ENCODE data around the gene SH3GL1. TPM values are rescaled to one million over a fixed set of nuclear protein-coding genes. Genes with fewer than 3 reads are reported as not detected.

The SH3GL1 gene
- polyA plus RNA-seq, 3 donors = 14.0 to 33.9 (median 15.0) TPM

GRCh38 chr19:4327877-4328242, 72.5 kb downstream of the SH3GL1 start:
- 18% methylated on average over 13 of the region's 13 CpGs for WGBS (ENCODE audit: insufficient coverage)
- DNase-seq = no peak
- H3K9me3 Mint-ChIP-seq = peaks cover 8 to 29% (median 17%) of the 10 kb centered on the region in 7 donors
- peak overlapping the region in 1 of 7 donors; percentile 23 for H3K27ac Mint-ChIP-seq
- H3K27me3 Mint-ChIP-seq (ENCODE audit: low read depth in 3 of 3) = peaks cover 28 to 45% (median 41%) of the 10 kb centered on the region in 3 donors
- peaks cover 0 to 15% of the 10 kb centered on the region in 2 donors for H3K9me3 ChIP-seq (replicated peaks in 1 of 2; ENCODE audit: control insufficient read depth in 1 of 2, insufficient read depth in 1 of 2, low read length in 2 of 2)
- peak overlapping the region; percentile 54 for H2AFZ ChIP-seq (ENCODE audit: insufficient read depth, low read depth, low read length, poor library complexity, severe bottlenecking)
- no peak for TF ChIP-seq CTCF (IDR thresholded peaks at IDR 0.05)
- peak overlapping the region; percentile 14 to 65 (median 39) for H3K4me3 ChIP-seq (replicated peaks in 1 of 3; ENCODE audit: low read depth in 2 of 3, low read length in 3 of 3)
- peaks cover 30% of the 10 kb centered on the region for H3K4me1 Mint-ChIP-seq
- H3K4me3 Mint-ChIP-seq = peak overlapping the region; percentile 76 to 85
- H3K27me3 ChIP-seq (ENCODE audit: control insufficient read depth in 2 of 2, insufficient read depth in 2 of 2, low read length in 2 of 2) = peaks cover 2 to 28% of the 10 kb centered on the region in 2 donors
- peaks cover 23 to 26% of the 10 kb centered on the region in 2 donors for H3K4me1 ChIP-seq (ENCODE audit: control insufficient read depth in 1 of 2, insufficient read depth in 2 of 2, low read length in 2 of 2)
- intact Hi-C loops (cut with micrococcal nuclease) = loop anchor here (1.0 to 10.0 kb wide), 3 partner anchors 14 to 347 kb away; partner anchors contain the start of genes MPND (in 1 of the 2) and MYDGF (in 1 of the 2)
- no peak overlapping the region for H3K9ac ChIP-seq (ENCODE audit: insufficient read depth, low read length, poor library complexity, severe bottlenecking)
- no peaks in the 10 kb centered on the region for H3K79me2 ChIP-seq (ENCODE audit: insufficient read depth, low read length)
- H3K36me3 ChIP-seq (replicated peaks in 1 of 2; ENCODE audit: control insufficient read depth in 1 of 2, insufficient read depth in 2 of 2, low read length in 2 of 2) = no peaks in the 10 kb centered on the region
- peak overlapping the region; percentile 77 for H3K4me2 ChIP-seq (replicated peaks; ENCODE audit: extremely low read depth, low read length, poor library complexity, severe bottlenecking)
- H4K20me1 ChIP-seq (ENCODE audit: insufficient read depth, low read length) = no peaks in the 10 kb centered on the region
- H3K27ac ChIP-seq (ENCODE audit: low read depth in 1 of 2, low read length in 2 of 2) = no peak overlapping the region
- H3K36me3 Mint-ChIP-seq = peaks cover 3% of the 10 kb centered on the region in 2 donors

DNA sequence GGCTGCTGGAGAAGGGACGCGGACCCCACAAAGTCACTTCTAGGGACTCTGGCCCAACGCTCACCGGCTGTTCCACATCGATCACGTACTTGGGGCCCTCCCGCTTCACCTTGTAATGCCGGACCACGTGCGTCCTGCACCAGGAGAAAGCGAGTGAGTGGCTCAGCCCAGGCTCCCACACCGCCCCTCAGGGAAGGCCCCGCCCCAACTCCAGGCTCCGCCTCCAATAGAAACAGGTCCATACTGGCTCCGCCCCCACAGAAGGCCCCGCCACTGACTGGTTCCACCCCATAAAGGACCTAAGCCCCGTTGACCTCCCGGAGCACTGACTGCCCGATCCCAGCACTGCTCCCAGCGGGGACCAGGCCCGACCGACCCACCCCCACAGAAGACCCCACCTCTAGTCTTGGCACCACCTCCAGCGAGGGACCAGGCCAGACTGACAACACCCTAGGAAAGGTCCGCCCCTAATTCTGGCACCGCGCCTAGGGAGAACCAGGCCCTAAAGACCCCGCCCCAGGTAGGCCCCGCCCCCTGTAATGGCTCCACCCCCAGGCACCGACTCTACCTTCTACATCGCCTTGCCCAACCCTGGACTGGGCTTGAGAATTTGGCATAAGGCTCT, 73.0 kb downstream of the SH3GL1 start:
- H3K36me3 Mint-ChIP-seq = peaks cover 3% of the 10 kb centered on the region in 2 donors
- Histone ChIP-seq H3K4me3 (replicated peaks in 1 of 3; ENCODE audit: low read depth in 2 of 3, low read length in 3 of 3) (peak overlapping the region in 2 of 3 experiments; percentile 39 to 65), H3K9ac (ENCODE audit: insufficient read depth, low read length, poor library complexity, severe bottlenecking) (no peak overlapping the region), H3K9me3 (replicated peaks in 1 of 2; ENCODE audit: control insufficient read depth in 1 of 2, insufficient read depth in 1 of 2, low read length in 2 of 2) (peaks cover 3 to 20% of the 10 kb centered on the region in 2 donors), H3K27me3 (ENCODE audit: control insufficient read depth in 2 of 2, insufficient read depth in 2 of 2, low read length in 2 of 2) (peaks cover 2 to 28% of the 10 kb centered on the region in 2 donors), H4K20me1 (ENCODE audit: insufficient read depth, low read length) (no peaks in the 10 kb centered on the region), H3K4me1 (ENCODE audit: control insufficient read depth in 1 of 2, insufficient read depth in 2 of 2, low read length in 2 of 2) (peaks cover 23 to 26% of the 10 kb centered on the region in 2 donors), H2AFZ (ENCODE audit: insufficient read depth, low read depth, low read length, poor library complexity, severe bottlenecking) (peak overlapping the region; percentile 54), H3K4me2 (replicated peaks; ENCODE audit: extremely low read depth, low read length, poor library complexity, severe bottlenecking) (peak overlapping the region; percentile 77), H3K27ac (ENCODE audit: low read depth in 1 of 2, low read length in 2 of 2) (no peak overlapping the region), H3K36me3 (replicated peaks in 1 of 2; ENCODE audit: control insufficient read depth in 1 of 2, insufficient read depth in 2 of 2, low read length in 2 of 2) (no peaks in the 10 kb centered on the region), H3K79me2 (ENCODE audit: insufficient read depth, low read length) (no peaks in the 10 kb centered on the region)
- peak overlapping the region in 2 of 7 donors; percentile 1 to 32 for H3K27ac Mint-ChIP-seq
- H3K27me3 Mint-ChIP-seq (ENCODE audit: low read depth in 3 of 3) = peaks cover 28 to 45% (median 41%) of the 10 kb centered on the region in 3 donors
- peak; percentile 33 to 53 (median 36) for DNase-seq
- peaks cover 8 to 33% (median 21%) of the 10 kb centered on the region in 7 donors for H3K9me3 Mint-ChIP-seq
- 1% methylated on average over 24 of the region's 30 CpGs for WGBS (ENCODE audit: insufficient coverage)
- peaks cover 30% of the 10 kb centered on the region for H3K4me1 Mint-ChIP-seq
- TF ChIP-seq CTCF (IDR thresholded peaks at IDR 0.05) = no peak
- H3K4me3 Mint-ChIP-seq = peak overlapping the region; percentile 76 to 85
- intact Hi-C loops (cut with micrococcal nuclease) = loop anchor here in 1 of 2 donors (10.0 kb wide), 1 partner anchor 347 kb away; the partner anchor contains the start of gene MYDGF
